Esophagus muscularis mucosa (tissue), 4 donors: ENCODE results near the gene SLC25A25.

ENCODE experiments used
- CTCF ChIP-seq, 3 experiments: fragments of 200-600 bp in 2 of 3; fragments of 450-650 bp in 1 of 3; sonication (generic) in 2 of 3; IDR thresholded peaks; one replicate each; pipeline ENCODE4 v1.5.1; 2017 to 2019; ENCODE audit warnings: antibody characterized with exemption in 3 of 3, mild to moderate bottlenecking in 2 of 3, moderate library complexity in 1 of 3
- EP300 ChIP-seq: sonication (generic); formaldehyde crosslinking; IDR thresholded peaks from one replicate; pipeline ENCODE4 v1.6.1; 2017; ENCODE audit warnings: antibody characterized with exemption
- POLR2A ChIP-seq: fragments of 450-650 bp; IDR thresholded peaks from one replicate; pipeline ENCODE4 v1.6.1; 2017; ENCODE audit warnings: antibody characterized with exemption, moderate library complexity, mild to moderate bottlenecking, low read depth
- POLR2AphosphoS5 ChIP-seq, 2 donors: sonication (generic); formaldehyde crosslinking; IDR thresholded peaks; one replicate each; pipeline ENCODE4 v1.6.1; 2017; ENCODE audit warnings: antibody characterized with exemption in 2 of 2

DNA sequence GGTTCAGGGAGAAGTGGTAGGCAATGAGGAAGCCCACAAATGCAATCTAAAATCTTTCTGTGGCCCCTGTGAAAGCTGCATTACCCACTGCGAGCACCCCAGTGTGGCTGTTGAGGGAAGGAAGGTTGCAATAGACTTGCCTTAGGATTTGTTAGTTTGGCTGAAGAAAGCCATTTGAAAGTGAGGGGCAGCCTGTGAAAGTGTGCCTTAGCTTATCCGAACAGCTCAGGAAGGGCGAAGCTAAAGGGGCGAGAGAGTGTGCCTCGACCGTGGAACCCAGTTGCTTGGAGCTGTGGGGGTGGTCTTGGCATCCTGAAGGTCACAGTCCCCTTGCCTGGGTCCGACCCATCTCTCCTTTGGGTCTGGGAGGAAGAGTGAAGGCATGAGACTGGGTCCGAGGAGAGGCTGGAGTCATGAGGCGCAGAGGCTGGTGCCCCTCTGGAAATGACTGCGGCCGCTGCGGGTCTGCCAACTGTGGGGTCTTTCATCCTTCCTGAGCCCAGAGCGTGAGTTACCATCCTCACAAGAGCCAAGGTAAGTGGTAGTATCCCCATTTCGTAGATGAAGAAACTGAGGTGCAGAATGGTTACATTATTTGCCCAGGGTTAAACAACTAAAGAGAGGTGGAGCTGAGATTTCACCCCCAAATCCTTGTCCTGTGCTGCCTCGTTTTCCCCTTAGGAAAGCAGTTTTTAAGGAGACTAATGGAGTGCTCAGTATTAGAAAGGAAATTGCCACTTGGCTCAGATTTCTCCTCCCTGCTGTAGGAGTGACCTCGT is 24.4 kb downstream of the SLC25A25 start:
- TF ChIP-seq POLR2A (no peak), CTCF (IDR thresholded peaks at IDR 0.05) (no peak), POLR2AphosphoS5 (IDR thresholded peaks at IDR 0.05) (no peak), EP300 (no peak)
